ENCODE measurements around the gene TMEM114. TPM values are rescaled to one million over a fixed set of nuclear protein-coding genes. Genes with fewer than 3 reads are reported as not detected.

Gene TMEM114
- polyA plus RNA-seq, 1 donor (not counting 4 experiments of a cell fraction or from before 2014, with no cell fraction given), result not detected

DNA sequence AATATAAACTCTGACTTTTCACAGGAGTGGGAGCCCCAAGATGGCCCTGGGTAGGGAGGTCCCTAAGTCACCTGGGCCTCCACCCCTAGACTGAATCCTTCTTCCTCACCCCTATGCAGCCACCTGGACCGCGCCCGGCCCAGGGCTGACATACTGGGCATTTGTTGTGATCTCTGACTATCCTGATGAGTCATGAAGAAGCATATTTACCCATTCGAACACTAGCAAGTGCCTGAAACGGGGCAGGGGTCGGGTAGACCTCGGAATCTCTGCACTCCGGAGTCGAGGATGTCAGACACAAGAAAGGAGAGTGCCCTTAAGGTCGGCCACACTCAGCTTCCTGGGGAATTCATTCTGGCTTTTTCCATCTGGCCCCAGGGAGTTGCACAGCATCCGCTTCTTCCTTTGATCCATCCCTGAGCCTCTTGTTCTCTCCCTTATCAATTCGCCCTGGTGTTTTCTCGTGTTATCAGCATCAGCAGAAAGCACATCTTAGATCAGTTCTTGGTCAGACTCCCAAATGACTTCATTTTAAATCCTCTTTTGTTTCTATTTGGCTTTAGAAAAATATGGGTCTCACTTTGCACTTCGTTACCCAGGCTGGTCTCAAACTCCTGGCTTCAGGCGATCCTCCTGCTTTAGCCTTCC is 41.6 kb upstream of the TMEM114 start:
- dilution Hi-C loops (cut with MboI; ENCODE audit: extremely low pct_ligation_motif_present, low sequenced_read_pairs), result no loop called here
- no peak for TF ChIP-seq EZH2 (IDR thresholded peaks at IDR 0.05; ENCODE audit: low read length)
- TF ChIP-seq, protein P1, sequence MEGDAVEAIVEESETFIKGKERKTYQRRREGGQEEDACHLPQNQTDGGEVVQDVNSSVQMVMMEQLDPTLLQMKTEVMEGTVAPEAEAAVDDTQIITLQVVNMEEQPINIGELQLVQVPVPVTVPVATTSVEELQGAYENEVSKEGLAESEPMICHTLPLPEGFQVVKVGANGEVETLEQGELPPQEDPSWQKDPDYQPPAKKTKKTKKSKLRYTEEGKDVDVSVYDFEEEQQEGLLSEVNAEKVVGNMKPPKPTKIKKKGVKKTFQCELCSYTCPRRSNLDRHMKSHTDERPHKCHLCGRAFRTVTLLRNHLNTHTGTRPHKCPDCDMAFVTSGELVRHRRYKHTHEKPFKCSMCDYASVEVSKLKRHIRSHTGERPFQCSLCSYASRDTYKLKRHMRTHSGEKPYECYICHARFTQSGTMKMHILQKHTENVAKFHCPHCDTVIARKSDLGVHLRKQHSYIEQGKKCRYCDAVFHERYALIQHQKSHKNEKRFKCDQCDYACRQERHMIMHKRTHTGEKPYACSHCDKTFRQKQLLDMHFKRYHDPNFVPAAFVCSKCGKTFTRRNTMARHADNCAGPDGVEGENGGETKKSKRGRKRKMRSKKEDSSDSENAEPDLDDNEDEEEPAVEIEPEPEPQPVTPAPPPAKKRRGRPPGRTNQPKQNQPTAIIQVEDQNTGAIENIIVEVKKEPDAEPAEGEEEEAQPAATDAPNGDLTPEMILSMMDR (optimal IDR thresholded peaks at IDR 0.05 in 1 of 3, IDR thresholded peaks at IDR 0.05 in 1 of 3, conservative IDR thresholded peaks at IDR 0.05 in 1 of 3; ENCODE audit: extremely low read depth in 1 of 3, insufficient read depth in 2 of 3, low read length in 3 of 3), result no peak
- Histone ChIP-seq H3K27ac (ENCODE audit: control insufficient read depth, insufficient read depth, low read length) (no peak overlapping the region), H3K4me1 (ENCODE audit: control insufficient read depth, extremely low read depth, insufficient read depth, low read length) (no peaks in the 10 kb centered on the region), H3K36me3 (ENCODE audit: control insufficient read depth in 2 of 2, extremely low read depth in 1 of 2, insufficient read depth in 2 of 2, low read length in 2 of 2) (peaks cover 40 to 52% of the 10 kb centered on the region in 2 experiments), H3K79me2 (ENCODE audit: control insufficient read depth, insufficient read depth, low read length) (peaks cover 12% of the 10 kb centered on the region), H4K20me1 (ENCODE audit: control insufficient read depth, extremely low read depth, insufficient read depth, low read length) (no peaks in the 10 kb centered on the region), H3K4me3 (ENCODE audit: control insufficient read depth in 2 of 3, extremely low read depth in 1 of 3, insufficient read depth in 2 of 3, low read depth in 1 of 3, low read length in 3 of 3) (no peak overlapping the region), H3K4me2 (ENCODE audit: control insufficient read depth, extremely low read depth, insufficient read depth, low read depth, low read length) (no peak overlapping the region), H3K9me1 (ENCODE audit: control insufficient read depth, extremely low read depth, insufficient read depth, low read length) (no peaks in the 10 kb centered on the region), H3K9ac (ENCODE audit: control insufficient read depth, extremely low read depth, insufficient read depth, low read length) (no peak overlapping the region), H3K27me3 (ENCODE audit: control insufficient read depth, extremely low read depth, insufficient read depth, low read length) (no peaks in the 10 kb centered on the region), H2AFZ (ENCODE audit: control insufficient read depth, low read length) (no peak overlapping the region), H3K9me3 (ENCODE audit: control insufficient read depth, low read depth, low read length) (no peaks in the 10 kb centered on the region)
- no peak for FAIRE-seq
- DNase-seq (ENCODE audit: low read depth, low spot score), result no peak

DNA sequence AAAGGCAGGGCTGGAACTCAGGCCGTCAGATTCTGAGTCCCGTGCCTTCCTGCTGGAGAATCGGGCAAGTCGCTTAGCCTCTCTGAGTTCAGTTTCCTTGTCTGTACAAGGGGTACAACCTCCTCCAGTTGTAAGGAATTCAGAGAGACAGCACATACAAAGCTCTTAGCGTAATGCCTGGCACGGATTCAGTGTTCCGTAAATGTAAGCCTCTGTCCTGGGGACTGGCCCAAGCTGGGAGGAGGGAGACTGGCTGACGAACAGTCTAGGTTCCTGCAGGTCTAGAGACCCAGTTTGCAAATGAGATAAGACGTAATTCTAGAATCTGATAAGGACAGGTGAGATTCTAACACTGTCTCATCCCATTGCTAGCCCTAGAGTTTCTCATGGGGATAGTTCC is 41.1 kb upstream of the TMEM114 start:
- no peak overlapping the region for H3K9ac ChIP-seq (ENCODE audit: control insufficient read depth, extremely low read depth, insufficient read depth, low read length)
- H3K36me3 ChIP-seq (ENCODE audit: control insufficient read depth in 2 of 2, extremely low read depth in 1 of 2, insufficient read depth in 2 of 2, low read length in 2 of 2), result peaks cover 42 to 51% of the 10 kb centered on the region in 2 experiments
- TF ChIP-seq, protein P1 (optimal IDR thresholded peaks at IDR 0.05 in 1 of 3, IDR thresholded peaks at IDR 0.05 in 1 of 3, conservative IDR thresholded peaks at IDR 0.05 in 1 of 3; ENCODE audit: extremely low read depth in 1 of 3, insufficient read depth in 2 of 3, low read length in 3 of 3), result no peak
- no peak for TF ChIP-seq EZH2 (IDR thresholded peaks at IDR 0.05; ENCODE audit: low read length)
- no peaks in the 10 kb centered on the region for H3K9me3 ChIP-seq (ENCODE audit: control insufficient read depth, low read depth, low read length)
- H3K4me2 ChIP-seq (ENCODE audit: control insufficient read depth, extremely low read depth, insufficient read depth, low read depth, low read length), result no peak overlapping the region
- H3K27me3 ChIP-seq (ENCODE audit: control insufficient read depth, extremely low read depth, insufficient read depth, low read length), result no peaks in the 10 kb centered on the region
- dilution Hi-C loops (cut with MboI; ENCODE audit: extremely low pct_ligation_motif_present, low sequenced_read_pairs), result no loop called here
- H3K9me1 ChIP-seq (ENCODE audit: control insufficient read depth, extremely low read depth, insufficient read depth, low read length), result no peaks in the 10 kb centered on the region
- H4K20me1 ChIP-seq (ENCODE audit: control insufficient read depth, extremely low read depth, insufficient read depth, low read length), result no peaks in the 10 kb centered on the region
- peaks cover 13% of the 10 kb centered on the region for H3K79me2 ChIP-seq (ENCODE audit: control insufficient read depth, insufficient read depth, low read length)
- no peak overlapping the region for H2AFZ ChIP-seq (ENCODE audit: control insufficient read depth, low read length)
- no peak overlapping the region for H3K27ac ChIP-seq (ENCODE audit: control insufficient read depth, insufficient read depth, low read length)
- H3K4me1 ChIP-seq (ENCODE audit: control insufficient read depth, extremely low read depth, insufficient read depth, low read length), result no peaks in the 10 kb centered on the region
- DNase-seq (ENCODE audit: low read depth, low spot score), result no peak
- no peak for FAIRE-seq
- H3K4me3 ChIP-seq (ENCODE audit: control insufficient read depth in 2 of 3, extremely low read depth in 1 of 3, insufficient read depth in 2 of 3, low read depth in 1 of 3, low read length in 3 of 3), result no peak overlapping the region

Measured in keratinocyte (primary cell).